Stimulated activated CD4-positive, alpha-beta T cell treated with anti-CD3 and anti-CD28 coated beads, Interleukin-1b, Interleukin-23, amount 100 ng/mL, for 24 hours (primary cell): Measurements from ENCODE around the gene DOK3.
A peak's percentile ranks its signal among the peaks of the same experiment; 100 is the strongest.

Source experiments
- DNase-seq, 4 experiments: peaks; one replicate each; pipeline ENCODE4 v3.0.0-alpha.2; 2020; ENCODE audit warnings: low read depth in 4 of 4, low spot score in 1 of 4

DOK3 gene

GRCh38 chr5:177509381-177509951 is at the start of gene DOK3:
Gene DOK3, minus strand, starts transcription at chr5:177509826. Its CDS starts 286 bp downstream, at chr5:177509540.
- no peak for DNase-seq

DNA sequence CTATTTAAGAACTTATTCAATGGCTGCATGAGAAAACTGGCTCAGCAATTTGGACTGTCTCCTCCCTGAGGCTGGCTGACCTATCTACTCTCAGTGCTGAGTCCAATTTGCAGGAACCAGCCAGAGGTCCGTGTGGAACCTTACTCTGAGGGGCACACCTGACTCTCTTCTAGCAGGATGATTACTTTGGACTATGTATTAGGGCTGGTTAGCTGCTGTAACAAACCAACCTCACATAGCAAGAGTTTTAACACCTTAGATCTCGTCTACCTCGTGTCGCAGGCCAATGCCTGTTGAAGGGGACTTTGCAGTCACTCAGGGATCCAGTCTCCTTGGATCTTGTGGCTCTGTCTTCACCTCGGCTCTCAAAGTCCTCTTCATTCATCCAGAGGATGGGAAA is 48.2 kb upstream of the DOK3 start:
- no peak for DNase-seq

- DNase-seq: no peak
These were observed 47.5 kb upstream of the DOK3 start for GRCh38 chr5:177557041-177557647.

- no peak for DNase-seq
These were observed 46.0 kb upstream of the DOK3 start for GRCh38 chr5:177555665-177556064.

DNA sequence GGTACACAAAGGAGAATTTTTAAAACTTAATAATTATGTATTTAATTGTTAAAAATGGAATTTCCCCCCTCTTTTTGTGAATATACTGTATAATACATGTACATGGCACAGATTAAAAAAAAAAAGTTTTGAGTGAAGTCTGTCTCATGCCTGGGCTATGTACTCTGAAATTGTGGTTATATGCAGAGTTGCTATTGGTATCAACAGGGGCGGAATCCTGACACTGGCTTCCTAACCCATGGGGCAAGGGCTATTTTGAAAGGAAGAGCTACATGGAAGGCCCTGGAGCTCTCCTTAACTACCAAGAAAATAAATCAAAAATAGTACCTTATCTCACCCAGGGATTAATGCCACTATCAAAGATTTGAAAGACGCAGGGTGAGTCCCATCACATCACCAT is 45.6 kb upstream of the DOK3 start:
- no peak for DNase-seq

DNA sequence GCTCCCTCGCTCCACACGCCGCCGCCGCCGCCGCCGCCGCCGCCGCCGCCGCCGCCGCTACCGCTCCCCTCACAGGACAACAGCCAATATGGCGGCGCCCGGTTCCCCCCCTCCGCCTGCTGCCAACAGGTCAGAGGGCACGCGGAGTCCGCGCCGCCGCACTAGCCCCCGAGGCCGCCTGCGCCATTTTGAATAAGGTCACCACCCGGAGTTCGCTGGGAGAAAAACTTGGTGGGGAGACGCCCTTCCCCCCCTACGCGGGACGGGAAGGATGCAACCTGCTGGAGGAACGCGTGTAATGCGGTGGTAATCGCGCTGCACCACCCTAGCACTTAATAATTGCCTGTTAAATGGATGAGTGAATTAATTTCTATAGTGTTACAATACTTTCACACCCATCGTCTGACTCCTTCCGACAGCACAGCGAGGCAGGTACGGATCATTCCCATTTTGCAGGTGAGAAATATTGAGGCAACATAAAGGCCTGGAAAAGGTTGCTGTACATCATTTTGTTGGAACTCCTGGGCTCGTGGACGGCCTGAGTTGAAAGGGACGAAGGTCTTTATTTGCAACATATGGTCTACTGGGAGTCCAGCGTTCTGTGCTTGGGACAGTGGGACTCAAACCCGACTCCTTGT is 45.0 kb upstream of the DOK3 start, which contains the start of gene FAM193B:
FAM193B (minus strand) TSS at position 90 of the 638 bp plus-strand sequence. CDS start 105 bp downstream, outside the sequence.
- DNase-seq: peak; percentile 84 to 96 (median 90)

DNA sequence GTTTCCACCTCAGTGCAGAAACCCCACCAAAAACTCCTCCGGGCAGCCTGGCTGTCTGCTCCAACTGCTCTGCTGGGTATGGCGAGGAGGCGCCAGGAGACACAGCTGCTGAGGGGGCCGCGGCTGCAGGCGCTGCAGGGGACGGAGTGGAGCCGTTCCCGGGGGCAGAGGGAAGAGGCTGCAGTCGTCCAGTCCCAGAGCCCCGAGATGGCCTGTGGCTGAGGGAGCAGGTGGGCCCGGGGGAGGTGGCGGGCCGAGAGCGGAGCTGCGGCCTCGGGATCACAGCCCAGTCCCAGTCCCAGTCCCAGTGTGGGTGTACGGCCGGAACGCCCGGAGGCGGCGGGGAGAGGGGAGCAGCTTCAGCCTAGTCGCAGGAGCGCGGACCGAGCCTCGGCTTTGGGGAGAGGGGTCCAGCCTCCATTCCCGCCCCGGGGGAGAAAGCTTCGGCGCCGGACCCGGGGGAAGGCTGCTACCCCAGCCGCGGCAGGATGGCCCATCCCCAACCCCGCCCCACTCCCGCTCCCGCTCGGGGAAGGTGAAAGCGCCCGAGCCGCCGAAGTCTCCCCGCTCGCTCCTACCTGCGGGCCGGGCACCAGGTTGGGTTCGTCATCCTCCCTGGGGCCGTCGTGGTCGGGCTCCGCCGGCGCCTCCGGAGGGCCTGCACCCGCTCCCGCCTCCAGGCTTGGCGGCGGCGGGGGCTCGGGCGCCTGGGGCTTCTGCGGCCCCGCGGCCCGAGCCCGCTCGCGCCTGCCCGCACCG is 44.2 kb upstream of the DOK3 start:
- peak in 2 of 4 experiments; percentile 16 to 28 for DNase-seq

DNA sequence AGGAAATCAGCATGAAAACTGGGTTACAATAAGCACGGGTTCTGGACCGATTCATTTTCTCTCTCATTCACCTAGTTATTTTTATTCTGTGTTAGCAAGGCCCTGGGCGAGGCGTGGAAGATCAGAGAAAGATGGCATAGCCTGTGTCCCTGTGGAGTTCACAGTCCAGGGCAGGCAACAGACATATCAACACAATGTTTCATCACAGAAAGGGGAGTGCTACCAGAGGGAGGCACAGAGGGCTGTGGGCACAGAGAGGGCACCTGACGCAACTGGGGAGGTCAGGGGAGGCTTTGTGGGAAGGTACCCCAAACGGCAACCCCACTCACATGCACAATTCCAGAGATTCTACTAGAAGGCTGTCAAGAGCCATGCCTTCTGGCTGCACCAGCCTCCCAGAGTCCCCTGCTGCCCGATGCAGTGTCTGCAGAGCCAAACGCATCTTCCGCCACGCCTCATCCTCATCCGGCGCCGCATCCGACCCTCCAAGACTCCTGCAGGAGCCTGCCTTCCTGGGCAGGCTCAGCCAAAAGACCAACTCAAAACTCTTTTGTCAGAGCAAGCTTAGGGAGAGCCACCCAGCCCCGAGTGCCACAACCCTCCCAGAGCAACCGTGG is 43.3 kb upstream of the DOK3 start:
- no peak for DNase-seq

GRCh38 chr5:177550122-177550521 is 40.5 kb upstream of the DOK3 start:
- no peak for DNase-seq

DNA sequence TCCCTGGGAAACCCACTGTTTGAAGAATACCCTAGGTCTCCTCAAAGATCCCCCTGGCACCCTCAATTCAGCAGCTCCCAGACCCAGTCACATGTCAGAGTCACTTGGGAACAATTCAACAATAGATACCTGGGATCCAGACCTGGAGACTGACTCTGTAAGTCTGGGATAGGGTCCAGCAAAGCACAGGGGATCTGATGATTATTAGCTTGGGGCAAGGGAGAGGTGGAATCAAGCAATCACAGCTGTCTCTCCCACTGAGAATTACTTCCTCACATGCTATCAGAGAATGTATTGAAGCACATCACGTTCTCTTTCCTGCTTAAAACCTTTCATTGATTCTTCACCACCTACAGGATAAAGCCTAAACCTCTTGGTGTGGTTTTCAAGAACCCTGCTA is 38.9 kb upstream of the DOK3 start:
- DNase-seq: no peak

DNA sequence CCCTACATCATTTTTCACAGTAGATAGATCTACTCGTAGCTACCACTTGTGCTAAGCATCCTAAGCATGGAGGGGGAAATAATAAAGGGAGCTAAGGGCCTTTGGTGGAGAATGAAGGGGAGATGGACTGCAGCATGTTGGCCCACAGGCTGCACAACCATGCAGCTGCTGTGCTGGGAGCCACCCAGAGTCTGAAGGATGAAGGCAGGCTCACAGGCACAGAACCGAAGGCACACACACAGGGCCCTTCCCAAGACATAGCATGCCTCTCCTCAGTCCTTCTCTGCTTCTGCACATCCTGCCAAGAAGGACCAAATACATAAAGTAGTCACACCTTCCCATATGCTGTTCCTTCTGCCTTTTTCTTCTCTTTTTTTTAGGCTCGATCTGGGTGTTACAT is 38.1 kb upstream of the DOK3 start:
- DNase-seq: no peak

DNA sequence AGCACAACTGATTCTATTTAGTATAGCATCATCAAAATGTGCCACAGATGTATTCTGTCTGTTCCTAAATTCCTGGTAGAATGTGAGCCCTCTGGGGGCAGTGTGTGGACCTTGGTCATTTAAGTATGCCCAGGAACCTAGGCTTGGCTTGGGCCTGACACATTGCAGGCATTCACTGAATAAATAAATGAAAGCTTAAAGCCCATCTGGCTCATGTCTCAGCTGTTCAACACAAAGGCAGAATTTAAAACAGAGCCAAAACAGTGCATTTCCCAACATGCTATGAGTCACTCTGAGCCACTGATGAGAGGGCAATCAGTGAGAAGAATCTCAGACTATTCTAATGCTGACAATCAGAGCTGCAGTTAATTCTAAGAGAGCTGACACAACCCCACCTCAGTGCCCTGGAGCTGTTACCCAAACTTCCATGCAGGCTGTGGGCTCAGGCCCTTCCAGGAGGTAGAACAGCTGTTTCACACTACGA is 36.7 kb upstream of the DOK3 start:
- no peak for DNase-seq

- no peak for DNase-seq
These were observed 36.0 kb upstream of the DOK3 start for GRCh38 chr5:177545487-177546257.

DNA sequence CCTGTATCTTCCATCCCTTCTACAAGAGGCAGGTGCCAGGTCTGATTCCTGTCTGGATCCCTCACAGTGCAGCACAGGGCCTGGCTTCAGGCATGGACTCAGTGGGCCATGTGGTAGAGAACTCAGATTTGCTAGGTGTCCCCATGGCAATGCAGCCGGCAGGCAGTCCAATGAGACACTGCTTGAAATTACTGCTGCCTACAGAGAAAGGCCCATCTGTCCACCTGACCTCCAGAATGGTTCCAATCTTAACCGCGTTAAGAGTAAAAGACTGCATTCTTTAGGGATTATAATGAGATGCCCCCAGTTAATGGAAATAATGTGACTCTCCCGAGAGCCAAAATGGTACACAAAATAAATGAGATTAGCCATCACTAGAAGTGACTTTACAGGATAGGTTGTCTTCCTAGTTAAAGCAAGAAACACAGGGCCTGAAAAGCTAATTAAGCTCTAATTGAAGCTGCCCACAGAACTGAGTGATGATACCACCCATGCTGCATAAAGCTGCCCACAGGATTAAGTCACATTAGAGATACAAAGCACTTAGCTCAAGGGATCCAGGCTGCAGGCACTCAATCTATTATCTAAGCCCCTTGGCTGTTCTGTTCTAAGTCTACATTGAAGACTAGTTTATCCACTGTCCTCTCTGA is 33.3 kb upstream of the DOK3 start:
- DNase-seq: no peak

GRCh38 chr5:177540438-177540837 is 30.8 kb upstream of the DOK3 start:
- DNase-seq: no peak

DNA sequence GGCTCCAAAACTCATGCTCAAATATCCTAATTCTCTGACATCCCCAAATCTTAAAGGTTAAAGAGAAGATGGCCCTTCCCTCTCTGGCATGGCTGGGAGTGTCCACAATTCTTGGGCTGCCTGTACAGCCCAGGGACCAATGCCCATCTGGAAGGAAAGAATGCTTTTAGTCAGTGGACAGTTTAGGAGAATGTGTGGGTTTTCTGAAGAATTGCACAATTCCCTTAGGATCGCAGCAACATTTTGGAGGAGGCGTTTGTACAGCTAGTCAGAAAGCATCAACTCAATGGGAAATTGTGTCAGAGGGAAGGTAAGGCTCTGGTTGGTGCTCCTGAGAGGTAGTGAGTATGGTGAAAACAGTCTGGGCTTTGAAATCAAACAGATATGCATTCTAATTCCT is 29.8 kb upstream of the DOK3 start:
- no peak for DNase-seq

- no peak for DNase-seq
These were observed 29.2 kb upstream of the DOK3 start for GRCh38 chr5:177538876-177539275.

- DNase-seq: no peak
These were observed 28.0 kb upstream of the DOK3 start for GRCh38 chr5:177537389-177538361.

GRCh38 chr5:177536386-177536785 is 26.8 kb upstream of the DOK3 start:
- DNase-seq: no peak
